ENCODE data around the gene PKD2L1.

DNA sequence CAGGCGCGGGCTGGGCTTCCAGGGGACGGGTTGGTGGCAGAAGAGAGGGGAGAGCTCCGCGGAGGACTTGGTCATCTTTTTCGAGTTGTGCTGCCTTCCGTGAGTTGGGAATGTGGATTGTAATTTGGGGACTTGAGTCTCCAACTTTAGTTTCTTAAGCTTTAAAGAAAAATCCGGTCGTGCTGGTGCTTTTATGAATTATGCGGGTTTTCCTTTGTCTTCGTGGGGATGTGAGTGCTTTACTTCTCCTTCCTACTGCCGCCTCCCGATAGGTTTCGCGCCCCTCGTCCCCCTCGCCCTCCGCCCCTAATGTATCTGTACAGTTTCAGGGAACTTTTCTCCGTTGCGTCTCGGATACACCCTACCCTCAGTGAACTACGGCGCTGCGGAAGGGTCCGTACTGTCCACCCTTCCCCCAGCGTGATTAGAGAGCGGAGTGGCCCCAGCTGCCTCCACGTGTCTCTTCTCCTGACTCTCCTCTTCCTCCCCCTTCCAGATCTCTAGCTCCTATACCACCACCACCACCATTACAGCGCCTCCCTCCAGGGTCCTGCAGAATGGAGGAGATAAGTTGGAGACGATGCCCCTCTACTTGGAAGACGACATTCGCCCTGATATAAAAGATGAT, 17.7 kb upstream of the PKD2L1 start:
- TF ChIP-seq, protein P1, sequence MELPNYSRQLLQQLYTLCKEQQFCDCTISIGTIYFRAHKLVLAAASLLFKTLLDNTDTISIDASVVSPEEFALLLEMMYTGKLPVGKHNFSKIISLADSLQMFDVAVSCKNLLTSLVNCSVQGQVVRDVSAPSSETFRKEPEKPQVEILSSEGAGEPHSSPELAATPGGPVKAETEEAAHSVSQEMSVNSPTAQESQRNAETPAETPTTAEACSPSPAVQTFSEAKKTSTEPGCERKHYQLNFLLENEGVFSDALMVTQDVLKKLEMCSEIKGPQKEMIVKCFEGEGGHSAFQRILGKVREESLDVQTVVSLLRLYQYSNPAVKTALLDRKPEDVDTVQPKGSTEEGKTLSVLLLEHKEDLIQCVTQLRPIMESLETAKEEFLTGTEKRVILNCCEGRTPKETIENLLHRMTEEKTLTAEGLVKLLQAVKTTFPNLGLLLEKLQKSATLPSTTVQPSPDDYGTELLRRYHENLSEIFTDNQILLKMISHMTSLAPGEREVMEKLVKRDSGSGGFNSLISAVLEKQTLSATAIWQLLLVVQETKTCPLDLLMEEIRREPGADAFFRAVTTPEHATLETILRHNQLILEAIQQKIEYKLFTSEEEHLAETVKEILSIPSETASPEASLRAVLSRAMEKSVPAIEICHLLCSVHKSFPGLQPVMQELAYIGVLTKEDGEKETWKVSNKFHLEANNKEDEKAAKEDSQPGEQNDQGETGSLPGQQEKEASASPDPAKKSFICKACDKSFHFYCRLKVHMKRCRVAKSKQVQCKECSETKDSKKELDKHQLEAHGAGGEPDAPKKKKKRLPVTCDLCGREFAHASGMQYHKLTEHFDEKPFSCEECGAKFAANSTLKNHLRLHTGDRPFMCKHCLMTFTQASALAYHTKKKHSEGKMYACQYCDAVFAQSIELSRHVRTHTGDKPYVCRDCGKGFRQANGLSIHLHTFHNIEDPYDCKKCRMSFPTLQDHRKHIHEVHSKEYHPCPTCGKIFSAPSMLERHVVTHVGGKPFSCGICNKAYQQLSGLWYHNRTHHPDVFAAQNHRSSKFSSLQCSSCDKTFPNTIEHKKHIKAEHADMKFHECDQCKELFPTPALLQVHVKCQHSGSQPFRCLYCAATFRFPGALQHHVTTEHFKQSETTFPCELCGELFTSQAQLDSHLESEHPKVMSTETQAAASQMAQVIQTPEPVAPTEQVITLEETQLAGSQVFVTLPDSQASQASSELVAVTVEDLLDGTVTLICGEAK (IDR thresholded peaks at IDR 0.05; ENCODE audit: borderline replicate concordance), result no peak
- TF ChIP-seq ATF3 (IDR thresholded peaks at IDR 0.05; ENCODE audit: borderline replicate concordance, extremely low read depth, low read depth, low read length), result no peak
- no peak for TF ChIP-seq TCF7 (IDR thresholded peaks at IDR 0.05; ENCODE audit: borderline replicate concordance)
- TF ChIP-seq NBN (IDR thresholded peaks at IDR 0.05), result no peak
- TF ChIP-seq EZH2 (IDR thresholded peaks at IDR 0.05; ENCODE audit: borderline replicate concordance, control insufficient read depth, low read depth, low read length), result no peak
- TF ChIP-seq NR2C2 (IDR thresholded peaks at IDR 0.05; ENCODE audit: borderline replicate concordance, control insufficient read depth, insufficient read length, low read depth), result no peak
- TF ChIP-seq POLR2AphosphoS5 (IDR thresholded peaks at IDR 0.05; ENCODE audit: low read length), result no peak
- TF ChIP-seq EP300 (IDR thresholded peaks at IDR 0.05; ENCODE audit: borderline replicate concordance in 1 of 2, control insufficient read depth in 1 of 2, low read depth in 2 of 2, low read length in 2 of 2), result no peak
- no peak for TF ChIP-seq SREBF2 (IDR thresholded peaks at IDR 0.05; ENCODE audit: low read length)
- TF ChIP-seq CREM (IDR thresholded peaks at IDR 0.05; ENCODE audit: low read depth), result no peak
- TF ChIP-seq CTCF (IDR thresholded peaks at IDR 0.05 in 2 of 3, conservative IDR thresholded peaks at IDR 0.05 in 1 of 3; ENCODE audit: control insufficient read depth in 2 of 3, extremely low read depth in 1 of 3, insufficient read depth in 1 of 3, low read depth in 3 of 3, low read length in 3 of 3), result no peak
- TF ChIP-seq CHD2 (IDR thresholded peaks at IDR 0.05; ENCODE audit: borderline replicate concordance, low read depth, low read length), result no peak
- TF ChIP-seq CEBPB (IDR thresholded peaks at IDR 0.05; ENCODE audit: borderline replicate concordance in 1 of 2, low read depth in 2 of 2, low read length in 2 of 2), result no peak
- TF ChIP-seq SIX5 (IDR thresholded peaks at IDR 0.05; ENCODE audit: low read depth, low read length, severe bottlenecking), result no peak
